HPDE6-E6E7 (cell line): ENCODE results near the gene MACROD2.
"Not testable (repeated sequence)": the region's sequence is repeated elsewhere in the genome, so short reads cannot be mapped to it uniquely, and the experiment has no call there.

Experiments used
- DNase-seq: peaks from one replicate; pipeline ENCODE4 v3.0.0; 2011; ENCODE audit warnings: missing footprints; ENCODE audit errors: extremely low spot score

Gene MACROD2

DNA sequence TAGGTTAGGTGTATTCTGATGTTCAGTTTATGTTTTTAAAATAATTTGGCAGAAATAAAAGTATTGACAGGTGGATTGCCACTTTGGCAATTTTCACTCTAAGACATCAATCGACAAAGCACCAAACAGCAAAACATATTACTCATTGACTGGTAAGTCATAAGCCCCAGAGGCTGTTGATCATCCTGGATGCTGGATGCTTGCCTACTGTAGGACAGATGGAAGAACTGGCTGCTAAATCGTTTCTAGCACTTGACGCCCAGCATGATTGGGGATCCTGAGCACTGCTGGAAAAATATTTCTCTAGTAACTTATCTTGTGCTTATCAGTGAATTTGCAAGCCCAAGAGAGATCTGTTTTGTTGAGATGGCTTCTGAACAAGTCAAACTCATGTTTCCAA is 1343.9 kb downstream of the MACROD2 start:
- no peak for DNase-seq

DNA sequence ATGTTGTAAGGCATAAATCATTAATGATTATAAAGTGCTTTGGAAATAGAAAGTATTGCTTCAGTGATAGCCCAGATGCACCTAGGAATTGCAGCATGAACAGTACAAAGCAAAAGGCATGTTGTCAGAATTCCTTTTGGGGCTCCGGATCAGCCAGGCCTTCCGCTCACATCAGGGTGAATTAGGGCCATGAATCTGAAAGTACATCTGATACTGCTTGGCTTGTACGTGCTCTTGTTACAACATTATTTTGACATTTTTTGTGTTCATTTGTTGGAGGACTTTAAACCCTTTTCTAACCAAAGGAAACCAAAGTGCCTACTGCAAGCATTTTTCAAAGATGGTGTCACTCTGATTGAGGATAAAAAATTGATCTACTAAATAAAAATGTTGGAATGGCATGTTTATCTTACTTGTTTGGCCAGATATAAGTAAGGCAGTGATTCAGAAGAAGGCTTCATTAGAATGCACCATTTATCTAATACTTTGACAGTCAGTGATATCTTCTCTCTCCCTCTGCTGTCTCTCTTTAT is 1347.7 kb downstream of the MACROD2 start:
- no peak for DNase-seq

DNA sequence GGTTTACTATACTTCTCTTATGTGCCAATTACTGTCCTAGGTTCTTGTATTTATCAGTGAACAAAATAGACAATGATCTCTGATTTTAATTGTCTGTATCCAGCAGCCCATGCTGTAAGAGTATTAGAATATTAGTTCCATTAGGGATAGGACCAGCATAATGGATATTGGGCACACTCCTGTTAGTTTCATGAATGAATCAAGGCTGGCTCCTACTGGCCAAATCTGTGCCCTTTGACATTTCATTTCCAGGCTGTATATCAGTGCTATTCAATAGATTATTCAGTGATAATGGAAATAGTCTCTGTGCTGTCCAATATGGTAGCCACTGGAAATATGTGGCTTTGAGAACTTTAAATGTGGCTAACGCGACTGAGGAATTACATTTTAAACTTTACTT is 1350.0 kb downstream of the MACROD2 start:
- no peak for DNase-seq

DNA sequence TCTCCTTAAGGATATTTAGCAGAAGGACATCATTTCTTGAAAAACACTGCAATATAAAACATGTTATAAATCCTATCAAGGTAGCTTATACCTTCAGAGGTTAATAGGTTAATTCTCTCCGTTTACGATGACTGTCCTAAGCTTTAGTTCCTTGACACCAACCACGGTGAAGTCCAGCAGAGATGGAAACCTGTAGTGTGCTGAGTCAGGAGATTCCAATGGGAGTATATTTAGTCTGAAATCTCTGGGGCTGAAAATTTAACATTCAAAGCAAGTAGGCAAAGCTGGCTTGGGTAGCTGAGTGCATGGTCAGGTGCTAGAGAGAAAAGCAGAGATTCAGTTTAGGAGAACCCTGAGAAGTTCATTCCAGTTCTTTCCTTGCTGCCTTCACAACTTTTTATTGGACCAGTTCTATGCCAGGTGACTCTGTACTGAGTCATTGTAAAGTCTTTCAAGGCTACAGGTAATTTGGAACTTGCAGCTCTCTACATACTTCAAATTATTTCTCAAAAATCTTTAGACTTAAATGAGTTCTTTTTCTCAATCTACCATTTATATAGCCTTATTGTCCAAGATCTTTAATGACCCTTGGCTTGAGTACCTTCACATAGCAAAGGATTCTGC is 1351.5 kb downstream of the MACROD2 start:
- no peak for DNase-seq

DNA sequence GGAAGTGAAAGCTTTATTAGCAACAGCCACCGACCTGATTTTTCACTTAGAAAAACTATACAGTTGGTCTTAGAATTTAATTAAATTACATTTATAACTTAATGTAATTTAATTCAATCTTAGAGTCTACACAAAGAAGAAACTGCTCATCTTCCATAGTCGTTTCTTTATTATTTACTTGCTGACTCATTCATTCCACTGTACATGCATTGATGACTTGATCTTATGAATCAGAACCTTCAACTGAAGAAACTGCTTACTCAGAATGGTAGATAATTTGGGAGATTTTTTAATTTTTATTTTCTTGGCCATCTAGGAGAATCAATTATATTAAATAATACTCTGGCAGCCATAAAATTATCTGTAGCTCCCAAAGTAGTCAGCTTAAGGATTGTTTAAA is 1363.7 kb downstream of the MACROD2 start:
- peak; percentile 38 for DNase-seq

DNA sequence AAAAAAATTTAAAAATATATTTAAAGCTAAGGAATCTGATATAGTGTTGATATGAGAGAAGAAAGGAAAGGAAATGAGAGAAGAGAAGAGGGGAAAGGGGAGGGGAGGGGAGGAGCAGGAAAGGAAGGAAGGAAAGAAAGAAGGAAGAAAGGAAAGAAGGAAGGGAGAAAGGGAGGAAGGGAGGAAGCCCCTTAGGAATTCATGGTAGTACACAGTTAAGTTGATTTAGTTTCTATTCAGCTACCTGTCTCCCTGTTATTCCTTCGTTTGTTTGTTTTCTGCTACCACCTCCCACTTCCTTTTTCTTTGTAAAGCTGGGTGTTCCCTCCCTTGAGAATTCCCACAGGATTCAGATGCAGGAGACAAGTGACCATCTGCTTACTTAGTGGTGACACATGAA is 1367.5 kb downstream of the MACROD2 start:
- no peak for DNase-seq

DNA sequence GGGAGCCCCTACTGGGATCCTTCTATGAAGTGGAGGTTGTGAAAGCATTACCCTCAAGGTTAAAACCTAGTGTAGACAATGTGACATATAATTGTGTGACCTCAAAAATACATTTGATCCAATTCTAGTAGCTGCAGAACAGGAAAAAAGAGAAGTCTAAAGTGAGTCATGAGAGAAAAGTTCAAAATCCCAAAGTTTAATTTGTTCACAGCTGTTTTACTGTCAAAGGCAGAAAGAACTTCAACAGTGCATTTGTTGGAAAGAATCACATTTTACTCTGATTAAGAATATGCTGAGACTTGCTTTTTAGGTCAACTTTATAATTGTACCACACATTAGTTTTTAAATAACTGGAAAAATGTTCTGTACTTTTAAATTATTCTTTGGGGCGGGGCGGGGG is 1369.5 kb downstream of the MACROD2 start:
- no peak for DNase-seq

DNA sequence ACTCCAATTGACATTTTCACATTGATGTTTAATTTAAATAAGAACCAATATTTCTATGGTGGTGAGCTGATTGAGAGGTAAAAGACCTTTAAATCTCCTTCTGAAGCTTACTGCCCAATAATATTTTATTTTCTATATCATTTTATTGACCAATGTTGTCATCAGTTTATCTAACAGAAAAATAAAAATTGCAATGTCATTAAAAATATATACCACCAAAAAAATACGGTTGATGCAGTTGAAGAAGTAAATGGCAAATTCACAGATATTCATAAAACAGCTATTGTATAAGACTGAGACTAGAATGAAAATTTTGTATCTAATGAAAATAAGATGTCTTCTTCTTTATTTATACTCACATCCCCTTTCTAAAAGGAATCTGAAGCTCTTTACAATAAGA is 1375.1 kb downstream of the MACROD2 start:
- no peak for DNase-seq

DNA sequence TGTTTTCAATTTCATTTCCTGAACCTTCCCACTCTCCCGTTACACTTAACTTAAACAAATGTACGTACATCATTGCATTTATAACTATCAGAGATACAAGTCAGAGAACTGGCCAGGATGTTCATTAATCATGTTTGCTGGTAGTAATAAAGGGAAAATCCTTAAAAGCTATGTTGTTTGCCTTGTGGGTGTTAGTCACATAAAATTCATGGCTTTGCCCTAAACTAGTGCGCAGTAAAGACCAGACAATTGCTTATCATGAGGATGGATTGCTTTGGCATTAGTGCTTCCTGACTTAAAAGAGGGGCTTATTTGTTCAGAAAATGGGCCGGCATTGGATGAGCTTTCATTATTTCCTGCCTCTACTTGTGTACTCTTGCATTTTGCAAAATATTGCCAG is 1379.4 kb downstream of the MACROD2 start:
- no peak for DNase-seq

DNA sequence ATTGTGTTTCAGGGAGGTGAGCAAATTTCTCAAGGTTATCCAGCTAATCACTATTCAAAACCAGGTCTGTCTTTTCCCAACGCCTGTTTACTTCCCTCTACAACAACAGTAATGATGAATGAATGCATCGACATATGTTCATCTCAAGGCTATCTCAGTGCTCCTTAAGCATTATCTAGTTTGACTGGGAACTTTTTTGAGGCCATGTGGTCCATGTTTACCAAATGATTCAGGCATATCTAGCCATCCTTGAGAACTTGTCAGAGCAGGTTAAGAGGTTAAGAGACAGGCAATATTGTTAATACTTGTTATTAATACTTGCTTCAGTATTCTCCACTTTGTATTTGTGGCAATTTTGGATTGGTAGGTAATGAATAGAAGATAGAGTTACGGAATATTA is 1380.5 kb downstream of the MACROD2 start:
- DNase-seq = no peak

DNA sequence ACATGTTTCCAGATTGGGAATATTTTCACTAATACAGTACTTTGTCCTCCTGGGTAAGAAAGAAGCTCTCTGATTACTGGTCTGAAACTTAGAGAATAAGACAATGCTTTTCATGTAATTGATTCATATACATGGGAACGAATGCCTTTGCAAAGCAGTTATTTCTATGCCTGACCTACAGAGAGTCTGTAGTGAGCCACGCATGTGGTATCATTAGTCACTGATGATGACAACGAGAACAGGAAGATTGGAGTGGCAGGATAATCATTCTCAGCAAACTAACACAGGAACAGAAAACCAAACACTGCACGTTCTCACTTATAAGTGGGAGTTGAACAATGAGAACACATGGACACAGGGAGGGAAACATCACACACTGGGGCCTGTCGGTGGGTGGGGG is 1382.3 kb downstream of the MACROD2 start:
- not testable (repeated sequence) for DNase-seq

DNA sequence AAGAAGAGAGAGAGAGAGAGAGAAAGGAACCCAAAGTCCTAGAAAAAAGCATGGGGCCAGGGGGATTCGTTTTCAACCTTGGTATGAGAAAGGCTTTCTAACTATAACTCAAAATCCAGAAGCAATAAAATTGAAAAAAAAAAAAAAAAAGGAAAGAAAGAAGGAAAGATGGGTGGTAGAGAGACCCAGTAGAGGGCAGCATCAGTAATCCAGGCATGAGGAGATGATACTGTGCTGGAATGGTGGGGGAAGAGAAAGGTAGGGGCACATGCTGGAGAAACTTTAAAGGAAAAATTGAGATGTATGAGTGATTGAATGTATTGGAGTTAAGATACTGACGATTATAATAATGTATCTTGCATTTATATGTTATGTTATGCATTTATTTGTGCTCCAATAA is 1382.8 kb downstream of the MACROD2 start:
- no peak for DNase-seq

DNA sequence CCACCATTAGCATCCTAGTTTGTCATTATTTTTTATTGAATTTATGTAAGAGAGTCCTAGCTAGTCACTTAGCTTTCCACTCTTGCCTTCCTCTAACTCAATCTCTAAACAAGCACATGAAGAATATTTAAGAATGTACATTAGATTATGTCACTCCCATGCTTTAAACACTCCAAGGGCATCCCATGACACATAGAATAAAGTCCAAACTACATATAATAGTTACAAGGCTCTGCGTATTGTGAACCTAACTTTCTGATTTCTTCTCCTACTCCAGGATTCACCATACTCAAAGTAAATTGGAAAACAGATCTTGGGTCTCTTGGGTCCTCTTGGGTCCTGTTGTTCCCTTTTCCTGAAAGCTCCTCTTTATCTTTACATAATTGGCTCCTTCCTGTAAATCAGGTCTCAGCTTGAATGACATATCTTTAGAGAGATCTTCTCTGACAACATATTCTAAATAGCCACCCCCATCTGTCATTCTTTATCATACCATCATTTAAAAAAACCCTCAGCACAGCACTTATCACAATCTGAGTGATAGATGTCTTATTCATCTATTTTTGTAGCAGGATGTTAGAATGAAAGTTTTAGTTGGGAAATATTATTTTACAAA is 1384.5 kb downstream of the MACROD2 start:
- no peak for DNase-seq

DNA sequence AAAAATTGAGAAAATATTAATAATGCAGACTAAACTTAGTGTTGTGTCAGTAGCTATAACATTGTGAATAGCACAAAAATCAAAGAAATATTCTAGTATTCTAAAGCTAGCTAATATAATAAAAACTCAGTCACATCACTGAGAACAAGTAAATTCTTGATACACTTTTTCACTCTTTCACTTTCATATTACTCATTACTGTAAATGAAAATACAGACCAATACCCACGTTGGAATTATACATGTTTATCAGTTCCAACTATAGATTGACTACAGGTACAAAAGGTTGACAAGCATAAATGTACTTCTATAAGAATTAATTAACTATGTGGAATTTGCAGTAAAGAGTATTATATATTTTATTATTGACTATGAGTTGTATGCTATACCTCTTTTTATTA is 1385.5 kb downstream of the MACROD2 start:
- DNase-seq = no peak

DNA sequence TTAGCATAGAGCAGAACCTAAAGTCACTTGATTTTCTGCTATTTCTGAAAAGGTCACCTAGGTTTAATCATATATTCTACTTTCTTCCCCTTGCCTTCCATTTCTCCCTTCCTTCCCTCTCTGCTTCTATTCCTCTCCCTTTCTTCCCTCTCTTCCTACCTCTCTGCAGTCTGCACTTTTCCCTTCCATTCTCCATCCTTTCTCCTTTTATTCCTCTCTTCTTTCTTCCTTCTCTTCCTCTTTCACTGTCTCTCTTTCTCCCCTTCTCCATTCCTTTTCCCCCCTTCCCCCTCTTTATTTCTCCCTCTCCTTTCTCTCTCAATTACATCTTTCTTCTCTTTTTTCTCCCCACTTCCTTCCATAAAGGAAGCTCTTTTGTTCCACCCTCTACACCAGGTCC is 1391.9 kb downstream of the MACROD2 start:
- no peak for DNase-seq

DNA sequence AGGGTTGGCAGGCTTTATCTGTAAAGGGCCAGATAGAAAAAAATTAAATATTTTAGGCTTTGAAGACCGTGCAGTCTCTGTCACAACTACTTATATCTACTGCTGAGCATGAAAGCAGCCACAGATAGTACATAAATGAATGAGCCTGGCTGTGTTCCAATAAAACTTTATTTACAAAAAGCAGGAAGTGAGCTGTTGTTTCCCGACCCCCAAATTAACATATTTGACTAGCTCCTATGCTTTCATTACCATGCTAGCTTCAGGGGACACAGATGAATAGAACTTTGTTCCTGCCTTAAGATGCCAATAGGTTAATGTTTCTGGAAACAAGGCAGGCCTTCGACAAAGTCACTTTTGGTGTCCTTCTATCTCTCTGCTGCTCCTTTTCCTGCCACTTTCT is 1400.1 kb downstream of the MACROD2 start:
- no peak for DNase-seq

DNA sequence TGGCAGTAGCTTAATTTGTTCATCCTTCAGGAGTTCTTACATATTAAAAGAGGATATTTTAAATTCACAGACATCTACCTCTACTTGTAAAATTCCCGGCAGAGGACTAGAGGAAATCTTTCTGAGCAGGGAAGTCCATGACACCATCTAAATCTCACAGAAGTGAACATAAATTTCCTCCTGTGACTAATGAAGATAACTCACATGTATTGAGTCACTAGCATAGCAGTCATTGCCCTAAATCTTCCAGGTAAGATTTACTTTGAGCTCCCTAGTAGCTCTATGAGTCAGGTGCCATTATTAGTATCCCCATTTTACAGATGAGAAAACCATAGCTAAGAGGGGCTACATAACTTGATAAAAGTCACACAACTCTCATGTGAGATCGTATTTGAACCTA is 1400.7 kb downstream of the MACROD2 start:
- peak; percentile 28 for DNase-seq

DNA sequence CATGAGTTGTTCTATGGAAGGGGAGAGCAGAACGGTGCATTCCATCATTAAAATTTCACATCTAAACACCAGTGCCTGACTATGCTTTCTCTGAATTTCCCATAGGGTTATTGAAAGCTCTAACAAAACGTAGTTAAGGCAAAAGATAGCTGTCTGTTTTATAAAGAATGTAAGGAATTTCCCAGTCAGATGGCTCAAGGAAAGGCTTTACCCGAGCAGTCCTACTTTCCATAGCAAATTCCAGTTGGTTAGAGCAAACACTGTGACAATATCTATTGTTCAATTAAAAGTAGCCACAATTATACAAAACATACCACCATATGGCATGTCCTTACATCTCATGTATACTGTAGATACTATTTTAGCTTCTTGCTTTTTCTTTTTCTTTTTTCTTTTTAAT is 1401.6 kb downstream of the MACROD2 start:
- DNase-seq = no peak

DNA sequence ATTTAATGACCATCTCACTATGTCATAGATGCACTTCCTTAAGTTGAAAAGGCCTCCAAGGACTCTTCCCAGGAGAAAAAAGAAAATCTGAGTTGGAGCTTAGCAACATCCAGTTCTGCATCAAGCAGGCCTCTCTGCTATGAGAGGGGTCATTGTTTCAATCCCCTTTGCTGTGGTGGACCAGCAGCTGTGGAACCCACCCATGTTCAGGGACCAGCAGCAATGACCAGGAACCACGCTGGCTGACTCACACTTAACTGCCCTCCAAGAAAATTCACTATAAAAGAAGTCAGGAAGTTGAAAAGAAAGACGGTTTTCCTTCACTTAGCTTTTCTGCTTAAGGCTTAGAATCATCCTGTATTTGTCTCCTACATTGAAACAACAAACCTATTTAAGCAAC is 1404.5 kb downstream of the MACROD2 start:
- DNase-seq = no peak

DNA sequence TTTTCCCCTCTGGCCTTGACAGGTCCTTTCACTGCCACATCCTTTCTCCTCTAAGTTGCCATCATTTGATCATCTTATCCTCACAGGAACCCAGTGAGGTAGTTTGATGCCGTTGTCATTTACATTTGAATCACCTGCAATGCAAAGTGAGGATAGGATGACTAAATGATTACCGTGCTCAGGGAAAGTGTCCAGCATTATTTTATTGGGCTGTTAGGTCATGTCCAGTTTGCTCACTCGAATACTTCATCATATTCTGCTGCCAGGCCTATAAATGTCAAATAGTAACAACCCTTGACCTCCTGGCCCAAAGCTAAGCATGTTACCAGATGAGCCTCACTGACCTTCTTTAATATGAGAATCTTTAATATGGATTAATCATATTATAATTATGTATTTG is 1410.8 kb downstream of the MACROD2 start:
- no peak for DNase-seq

DNA sequence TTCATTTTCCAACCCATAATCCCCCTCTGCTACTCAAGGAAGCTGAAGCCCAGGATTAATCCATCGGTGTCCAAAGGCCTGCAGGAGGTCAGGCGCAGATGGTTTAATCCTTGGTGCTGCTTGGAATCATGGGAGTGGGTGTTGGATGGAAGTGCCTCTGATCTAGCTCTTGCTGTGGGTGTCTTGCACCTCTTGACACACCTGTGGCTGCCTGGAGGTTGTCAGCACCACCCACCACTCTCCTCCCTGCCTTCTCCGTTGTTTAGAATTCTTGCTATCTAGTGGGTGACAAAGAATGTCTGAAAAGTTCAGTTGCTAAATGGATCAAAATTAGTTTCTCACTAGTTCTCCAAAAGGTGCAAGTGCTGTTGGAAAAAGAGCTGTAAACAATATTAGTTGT is 1416.5 kb downstream of the MACROD2 start:
- no peak for DNase-seq

DNA sequence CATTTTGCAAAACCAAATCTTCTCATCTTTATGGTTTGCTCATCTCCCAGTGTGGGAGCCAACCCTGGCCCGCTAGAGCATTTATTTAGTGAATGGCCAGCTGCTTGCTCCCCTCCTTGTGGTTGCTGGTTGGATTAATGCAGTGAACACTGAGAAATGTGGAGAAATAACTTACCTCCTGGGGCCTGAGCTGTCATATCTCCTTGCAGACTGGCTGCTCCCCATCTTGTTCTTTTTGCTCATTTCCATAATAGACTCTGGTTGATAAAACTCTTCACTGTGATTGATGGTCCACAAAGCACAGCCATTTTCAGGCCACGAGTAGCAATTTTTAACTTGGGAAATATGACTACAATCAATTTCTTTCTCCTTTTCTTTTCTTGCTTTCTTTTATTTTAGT is 1420.6 kb downstream of the MACROD2 start:
- DNase-seq = no peak

DNA sequence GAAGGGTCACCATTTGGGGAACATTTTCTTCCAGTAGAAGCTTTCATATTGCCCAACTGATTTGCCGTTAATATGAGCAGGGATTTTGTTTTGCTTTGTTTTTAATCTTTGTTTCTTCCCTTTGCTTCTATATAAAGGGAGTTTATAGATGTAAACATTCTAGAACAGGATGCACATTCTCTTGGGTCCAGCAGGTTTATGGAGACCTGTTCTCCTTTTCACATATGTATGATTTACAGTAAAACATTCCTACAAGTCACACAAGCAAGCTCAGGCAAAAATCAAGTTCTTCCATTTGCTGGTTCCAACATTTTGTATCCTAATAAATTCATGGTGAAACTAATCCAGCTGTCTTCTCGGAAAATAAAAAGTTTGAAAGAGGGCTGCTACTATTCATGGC is 1424.5 kb downstream of the MACROD2 start:
- DNase-seq = no peak

DNA sequence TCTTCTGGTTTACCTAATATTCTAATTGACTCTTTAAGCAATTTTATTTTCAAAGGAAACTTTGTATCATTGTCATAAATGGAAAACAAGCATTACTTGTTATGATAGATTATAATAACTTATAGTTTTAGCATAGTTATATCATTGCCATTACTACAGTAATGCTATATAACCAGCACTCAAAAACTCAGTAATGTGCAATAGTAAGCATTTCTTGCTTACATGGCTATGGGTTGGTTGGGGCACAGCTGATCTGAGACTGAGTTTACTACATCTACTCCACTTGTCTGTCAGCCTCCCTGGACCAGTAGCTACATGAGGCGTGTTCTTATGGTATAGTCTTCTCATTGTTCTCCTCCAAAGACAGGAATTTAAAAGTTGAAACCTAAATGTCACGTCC is 1427.7 kb downstream of the MACROD2 start:
- no peak for DNase-seq
